IMR-90 (cell line): ENCODE measurements around the gene MAML1. TPM values are rescaled to one million over a fixed set of nuclear protein-coding genes. Genes with fewer than 3 reads are reported as not detected.

Experiments used
- ATAC-seq: fragments of 200-7000 bp; cut with Tn5 transposase; 2 replicates; pipeline ENCODE4 v1.9.1; 2020; ENCODE audit warnings: low read depth, mild to moderate bottlenecking, moderate library complexity
- BruUV-seq: library from RNA; stranded (reverse); fragments of 400-500 nt; replicated peaks from 2 replicates; lab custom pipeline; 2021; lab: Mats Ljungman, UMichigan
- CTCF ChIA-PET: fragments of 300-600 bp; formaldehyde crosslinking; extraction: SDS; loops from one replicate; lab custom pipeline; 2021; ENCODE audit warnings: antibody characterized with exemption; lab: Yijun Ruan, JAX
- POLR2A ChIA-PET: fragments of 300-600 bp; sonication (Branson Sonifier 250); formaldehyde crosslinking; loops from one replicate; lab custom pipeline; 2022; ENCODE audit warnings: antibody characterized with exemption; ENCODE audit not compliant: unreplicated experiment; lab: Charles Lee
- DNase-seq: peaks from one replicate; pipeline ENCODE4 v3.0.0; 2013
- H2AFZ ChIP-seq: replicated peaks from 2 replicates; pipeline ENCODE3; 2013; ENCODE audit warnings: low read length, mild to moderate bottlenecking; ENCODE audit not compliant: poor library complexity
- H2AK5ac ChIP-seq: 2 replicates; pipeline ENCODE4 v1.6.1; 2013; ENCODE audit warnings: low read depth, low read length, inconsistent platforms
- H2AK9ac ChIP-seq: replicated peaks from 2 replicates; pipeline ENCODE3; 2013; ENCODE audit warnings: mild to moderate bottlenecking, low read depth, low read length, moderate library complexity; ENCODE audit not compliant: poor library complexity
- H2BK120ac ChIP-seq: 2 replicates; pipeline ENCODE4 v1.6.1; 2013; ENCODE audit warnings: low read depth, low read length, inconsistent platforms
- H2BK15ac ChIP-seq: 3 replicates; pipeline ENCODE4 v1.6.1; 2013; ENCODE audit warnings: low read depth, low read length, inconsistent platforms
- H2BK20ac ChIP-seq: 2 replicates; pipeline ENCODE4 v1.6.1; 2013; ENCODE audit warnings: low read depth, mild to moderate bottlenecking, inconsistent platforms, low read length, moderate library complexity
- H2BK5ac ChIP-seq: 2 replicates; pipeline ENCODE4 v1.6.1; 2013; ENCODE audit warnings: mild to moderate bottlenecking, low read depth, low read length, inconsistent platforms; ENCODE audit not compliant: poor library complexity, severe bottlenecking
- H3K14ac ChIP-seq: replicated peaks from 2 replicates; pipeline ENCODE4 v1.6.1; 2013; ENCODE audit warnings: low read depth, low read length, inconsistent platforms
- H3K18ac ChIP-seq: 2 replicates; pipeline ENCODE4 v1.6.1; 2013; ENCODE audit warnings: low read depth, low read length, control low read depth
- H3K23ac ChIP-seq: 2 replicates; pipeline ENCODE4 v1.6.1; 2013; ENCODE audit warnings: low read depth, low read length, inconsistent platforms
- H3K27ac ChIP-seq: 2 replicates; pipeline ENCODE4 v1.5.1; 2013; ENCODE audit warnings: mild to moderate bottlenecking, control low read depth, low read length; ENCODE audit not compliant: insufficient read depth
- H3K27me3 ChIP-seq: 2 replicates; pipeline ENCODE4 v1.6.1; 2013; ENCODE audit warnings: low read length; ENCODE audit not compliant: control insufficient read depth, insufficient read depth
- H3K36me3 ChIP-seq: 2 replicates; pipeline ENCODE4 v1.6.1; 2013; ENCODE audit warnings: low read length, mixed read lengths; ENCODE audit not compliant: control insufficient read depth, insufficient read depth
- H3K4ac ChIP-seq: 2 replicates; pipeline ENCODE4 v1.6.1; 2013; ENCODE audit warnings: low read depth, low read length, inconsistent platforms
- H3K4me1 ChIP-seq: 2 replicates; pipeline ENCODE4 v1.6.1; 2013; ENCODE audit warnings: low read length, mixed read lengths; ENCODE audit not compliant: control insufficient read depth, insufficient read depth
- H3K4me2 ChIP-seq: 2 replicates; pipeline ENCODE4 v1.6.1; 2013; ENCODE audit warnings: low read depth, mild to moderate bottlenecking, control low read depth, low read length, moderate library complexity
- H3K4me3 ChIP-seq: 2 replicates; pipeline ENCODE4 v1.5.1; 2013; ENCODE audit warnings: low read depth, mild to moderate bottlenecking, control low read depth, low read length, moderate library complexity; ENCODE audit not compliant: insufficient read depth
- H3K56ac ChIP-seq: 2 replicates; pipeline ENCODE4 v1.6.1; 2013; ENCODE audit warnings: low read length, inconsistent platforms; ENCODE audit not compliant: insufficient read depth; ENCODE audit errors: extremely low read depth
- H3K79me1 ChIP-seq, 2 experiments: 2 replicates each; pipeline ENCODE4 v1.6.1; 2013; ENCODE audit warnings: low read length in 2 of 2, inconsistent platforms in 1 of 2, low read depth in 1 of 2
- H3K9ac ChIP-seq: 2 replicates; pipeline ENCODE4 v1.6.1; 2013; ENCODE audit warnings: low read depth, low read length, control low read depth
- H3K9me1 ChIP-seq: 2 replicates; pipeline ENCODE4 v1.6.1; 2013; ENCODE audit warnings: low read length, inconsistent platforms; ENCODE audit not compliant: insufficient read depth
- H3K9me3 ChIP-seq: 2 replicates; pipeline ENCODE4 v1.6.1; 2013; ENCODE audit warnings: low read length; ENCODE audit not compliant: control insufficient read depth, insufficient read depth
- H4K20me1 ChIP-seq: 2 replicates; pipeline ENCODE4 v1.6.1; 2013; ENCODE audit warnings: low read length, inconsistent platforms; ENCODE audit not compliant: insufficient read depth
- H4K5ac ChIP-seq: 2 replicates; pipeline ENCODE4 v1.6.1; 2013; ENCODE audit warnings: mild to moderate bottlenecking, low read depth, low read length, control low read depth
- H4K8ac ChIP-seq, 2 experiments: 2 replicates each; pipeline ENCODE4 v1.6.1; 2013; ENCODE audit warnings: low read depth in 2 of 2, low read length in 2 of 2, control low read depth in 1 of 2, inconsistent platforms in 1 of 2
- H4K91ac ChIP-seq: 2 replicates; pipeline ENCODE4 v1.6.1; 2013; ENCODE audit warnings: low read depth, low read length, inconsistent platforms; ENCODE audit not compliant: insufficient read depth
- CHD1 ChIP-seq: IDR thresholded peaks from 2 replicates; pipeline ENCODE4 v1.6.1; 2012; ENCODE audit warnings: low read depth, low read length, improper control_type of control experiment
- ELK1 ChIP-seq: fragments of 150-350 bp; IDR thresholded peaks from 2 replicates; pipeline ENCODE4 v1.6.1; 2016; ENCODE audit warnings: low read depth, mild to moderate bottlenecking, low read length, moderate library complexity, borderline replicate concordance
- MAFK ChIP-seq: IDR thresholded peaks from 2 replicates; pipeline ENCODE4 v1.6.1; 2012; ENCODE audit warnings: low read depth, low read length, improper control_type of control experiment
- MAZ ChIP-seq: IDR thresholded peaks from 2 replicates; pipeline ENCODE4 v1.6.1; 2012; ENCODE audit warnings: low read depth, mild to moderate bottlenecking, low read length, improper control_type of control experiment, moderate library complexity, borderline replicate concordance
- MXI1 ChIP-seq: IDR thresholded peaks from 2 replicates; pipeline ENCODE4 v1.6.1; 2012; ENCODE audit warnings: low read depth, mild to moderate bottlenecking, low read length, moderate library complexity, borderline replicate concordance
- POLR2A ChIP-seq: IDR thresholded peaks from 2 replicates; pipeline ENCODE4 v1.6.1; 2012; ENCODE audit warnings: mild to moderate bottlenecking, low read depth, low read length
- RAD21 ChIP-seq: IDR thresholded peaks from 2 replicates; pipeline ENCODE4 v1.6.1; 2012; ENCODE audit warnings: low read length, improper control_type of control experiment
- USF2 ChIP-seq: fragments of 150-350 bp; IDR thresholded peaks from 2 replicates; pipeline ENCODE4 v1.6.1; 2017; ENCODE audit warnings: mild to moderate bottlenecking, antibody characterized with exemption, low read length, low read depth
- WGBS, 2 experiments: methylation state at CpG; one replicate each; pipeline versions ENCODE4 v1.1.5 to v1.1.7; 2013; ENCODE audit warnings: missing lambda C conversion rate in 2 of 2; ENCODE audit not compliant: insufficient read length in 1 of 2; ENCODE audit errors: extremely low coverage in 2 of 2; 5-methylcytosine and 5-hydroxymethylcytosine counted together
- dilution Hi-C: fragments of 300-500 bp; cut with HindIII; formaldehyde crosslinking; loops from one replicate; pipeline ENCODE4 v1.14.3; 2018; ENCODE audit warnings: low sequenced_read_pairs; ENCODE audit not compliant: unreplicated experiment
- in situ Hi-C: fragments of 300-500 bp; cut with MboI; formaldehyde crosslinking; loops from 3 replicates; pipeline ENCODE4 v1.14.3; 2019; ENCODE audit warnings: low sequenced_read_pairs, inconsistent platforms, mixed read lengths
- intact Hi-C: fragments of 100-400 bp; cut with micrococcal nuclease; formaldehyde crosslinking; loops from 2 replicates; pipeline ENCODE4 v1.10.0; 2022
- polyA plus RNA-seq, 3 experiments: library from polyadenylated mRNA; depleted of rRNA; stranded (reverse); fragments of >200 nt; gene quantifications; 2 replicates each; pipeline ENCODE4 v1.2.3, GENCODE V29; 2012; ENCODE audit warnings: low replicate concordance in 1 of 3
- total RNA-seq: library from RNA; depleted of rRNA; stranded (reverse); fragments of >200 nt; gene quantifications from 2 replicates; pipeline ENCODE4 v1.2.3, GENCODE V29; 2012

Gene MAML1
- total and polyA plus RNA-seq, 2 of the 4 experiments (the other 2 are of a cell fraction), result 4.7 to 10.2 TPM

GRCh38 chr5:179778591-179778990, 46.0 kb downstream of the MAML1 start:
- H3K4me3 ChIP-seq, result no peak overlapping the region
- no peak overlapping the region for H4K8ac ChIP-seq
- H3K27ac ChIP-seq, result no peak overlapping the region
- ATAC-seq (no peak), DNase-seq (no peak)
- no peaks in the 10 kb centered on the region for H3K9me3 ChIP-seq
- H3K36me3 ChIP-seq, result peaks cover 51% of the 10 kb centered on the region
- TF ChIP-seq MAZ (no peak), CHD1 (no peak), RAD21 (no peak), POLR2A (no peak), MAFK (no peak), MXI1 (no peak), ELK1 (no peak), USF2 (no peak)
- no peak overlapping the region for H3K18ac ChIP-seq
- no peak overlapping the region for H2BK120ac ChIP-seq
- in situ Hi-C loops, result no loop called here
- no peaks in the 10 kb centered on the region for H3K9me1 ChIP-seq
- peaks cover 8 to 13% of the 10 kb centered on the region in 2 experiments for H3K79me1 ChIP-seq
- H3K14ac ChIP-seq, result no peak overlapping the region
- H4K20me1 ChIP-seq, result 0 out of 2 replicates have a peak, but pooled peaks cover 3% of the 10 kb centered on the region
- dilution Hi-C loops, result no loop called here
- no peak overlapping the region for H2AK9ac ChIP-seq
- H4K91ac ChIP-seq, result no peak overlapping the region
- H3K4ac ChIP-seq, result no peak overlapping the region
- no peak overlapping the region for H2BK15ac ChIP-seq
- H3K4me2 ChIP-seq, result no peak overlapping the region
- no peaks in the 10 kb centered on the region for H3K4me1 ChIP-seq
- BruUV-seq, result no TSS peak
- H3K23ac ChIP-seq, result no peak overlapping the region
- no peak overlapping the region for H3K56ac ChIP-seq
- no peaks in the 10 kb centered on the region for H3K27me3 ChIP-seq
- CTCF ChIA-PET, result no interaction called here
- intact Hi-C loops, result no loop called here
- H2BK5ac ChIP-seq, result no peak overlapping the region
- H2BK20ac ChIP-seq, result no peak overlapping the region
- H2AFZ ChIP-seq, result no peak overlapping the region
- 93% methylated on average over 3 of the region's 5 CpGs; no CpG with 5 or more reads in 1 of the 2 experiments for WGBS, 2 experiments
- POLR2A ChIA-PET, result no interaction called here
- no peak overlapping the region for H3K9ac ChIP-seq
- H4K5ac ChIP-seq, result no peak overlapping the region
- H2AK5ac ChIP-seq, result no peak overlapping the region
